Common myeloid progenitor, CD34-positive (primary cell): ENCODE results near the gene TFR2.

Experiments
- CTCF ChIA-PET: fragments of 350-600 bp; sonication (Branson Sonifier 250); formaldehyde crosslinking; loops from one replicate; lab custom pipeline; 2021; ENCODE audit warnings: antibody characterized with exemption; lab: Charles Lee
- POLR2A ChIA-PET: fragments of 350-600 bp; sonication (Branson Sonifier 250); formaldehyde crosslinking; loops from one replicate; lab custom pipeline; 2021; ENCODE audit warnings: antibody characterized with exemption; lab: Charles Lee
- DNase-seq, 3 donors: peaks; one replicate each; pipeline versions ENCODE4 v3.0.0 to v3.0.0-alpha.2; 2013
- H3K27ac ChIP-seq, 2 experiments: 1 replicate in 1 of 2; 2 replicates in 1 of 2; pipeline ENCODE4 v1.7.0; 2013; ENCODE audit warnings: inconsistent platforms in 2 of 2, low read length in 2 of 2, mild to moderate bottlenecking in 2 of 2, low read depth in 1 of 2, moderate library complexity in 1 of 2; ENCODE audit not compliant: severe bottlenecking in 2 of 2, insufficient read depth in 1 of 2, poor library complexity in 1 of 2
- H3K27me3 ChIP-seq, 5 experiments: replicated peaks in 2 of 5; 1 replicate in 3 of 5; 2 replicates in 2 of 5; pipeline versions ENCODE4 v1.6.1 to v1.7.0; 2013; ENCODE audit warnings: low read length in 4 of 5, mild to moderate bottlenecking in 2 of 5, moderate library complexity in 2 of 5, inconsistent platforms in 1 of 5; ENCODE audit not compliant: insufficient read depth in 5 of 5, control insufficient read depth in 4 of 5
- H3K36me3 ChIP-seq, 4 experiments: 1 replicate in 2 of 4; 2 replicates in 2 of 4; pipeline versions ENCODE4 v1.6.1 to v1.7.0; 2013; ENCODE audit warnings: low read length in 3 of 4, control low read depth in 1 of 4, mild to moderate bottlenecking in 1 of 4; ENCODE audit not compliant: control insufficient read depth in 4 of 4, insufficient read depth in 4 of 4
- H3K4me1 ChIP-seq, 4 experiments: 1 replicate in 3 of 4; 2 replicates in 1 of 4; pipeline versions ENCODE4 v1.6.1 to v1.7.1; 2013; ENCODE audit warnings: low read length in 3 of 4, mild to moderate bottlenecking in 3 of 4, control low read depth in 1 of 4, inconsistent platforms in 1 of 4, moderate library complexity in 1 of 4; ENCODE audit not compliant: control insufficient read depth in 4 of 4, insufficient read depth in 4 of 4; ENCODE audit errors: control extremely low read depth in 1 of 4
- H3K4me3 ChIP-seq, 7 experiments: 1 replicate in 4 of 7; 2 replicates in 3 of 7; pipeline versions ENCODE4 v1.5.1 to v1.7.0; 2013; ENCODE audit warnings: mild to moderate bottlenecking in 7 of 7, low read length in 6 of 7, moderate library complexity in 6 of 7, inconsistent platforms in 2 of 7, low read depth in 2 of 7, control low read depth in 1 of 7; ENCODE audit not compliant: insufficient read depth in 4 of 7, control insufficient read depth in 1 of 7; ENCODE audit errors: extremely low read depth in 1 of 7
- H3K9me3 ChIP-seq, 5 experiments: 1 replicate in 4 of 5; 2 replicates in 1 of 5; pipeline versions ENCODE4 v1.6.1 to v1.7.1; 2013; ENCODE audit warnings: low read length in 4 of 5, mild to moderate bottlenecking in 2 of 5, inconsistent platforms in 1 of 5, low read depth in 1 of 5, moderate library complexity in 1 of 5; ENCODE audit not compliant: control insufficient read depth in 4 of 5, insufficient read depth in 2 of 5; ENCODE audit errors: control extremely low read depth in 1 of 5
- WGBS: methylation state at CpG from one replicate; pipeline ENCODE4 v1.1.5; 2013; ENCODE audit not compliant: insufficient coverage; 5-methylcytosine and 5-hydroxymethylcytosine counted together

TFR2 gene

DNA sequence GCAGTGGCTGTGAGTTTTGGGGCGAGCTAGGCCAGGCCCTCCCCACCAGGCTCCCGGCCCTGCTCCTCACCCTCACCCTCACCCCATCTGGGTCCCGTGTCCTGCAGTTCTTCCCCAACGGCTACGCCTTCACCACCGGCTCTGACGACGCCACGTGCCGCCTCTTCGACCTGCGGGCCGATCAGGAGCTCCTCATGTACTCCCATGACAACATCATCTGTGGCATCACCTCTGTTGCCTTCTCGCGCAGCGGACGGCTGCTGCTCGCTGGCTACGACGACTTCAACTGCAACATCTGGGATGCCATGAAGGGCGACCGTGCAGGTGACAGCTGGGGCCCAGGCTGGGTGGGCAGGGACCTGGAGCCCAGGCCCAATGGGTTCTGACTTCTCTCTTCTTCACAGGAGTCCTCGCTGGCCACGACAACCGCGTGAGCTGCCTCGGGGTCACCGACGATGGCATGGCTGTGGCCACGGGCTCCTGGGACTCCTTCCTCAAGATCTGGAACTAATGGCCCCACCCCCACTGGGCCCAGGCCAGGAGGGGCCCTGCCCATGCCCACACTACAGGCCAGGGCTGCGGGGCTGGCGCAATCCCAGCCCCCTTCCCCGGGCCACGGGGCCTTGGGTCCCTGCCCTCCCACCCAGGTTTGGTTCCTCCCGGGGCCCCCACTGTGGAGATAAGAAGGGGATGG lies 37.1 kb upstream of the TFR2 start:
- ChIA-PET CTCF (interaction anchor here (1.0 to 7.6 kb wide), 6 partner anchors 11 to 114 kb away, joined by 3 to 80 read pairs (median 4); partner anchors contain the start of genes FBXO24, GIGYF1 and MOSPD3), POLR2A (interaction anchor here (0.5 to 1.2 kb wide), 2 partner anchors 11 to 116 kb away, joined by 3 read pairs; no protein-coding TSS in a partner anchor)
- no peak for DNase-seq
- no peaks in the 10 kb centered on the region for H3K27me3 ChIP-seq
- H3K4me3 ChIP-seq: no peak overlapping the region
- H3K9me3 ChIP-seq: no peaks in the 10 kb centered on the region
- WGBS: 91% methylated on average over 29 of the region's 35 CpGs
- H3K27ac ChIP-seq: no peak overlapping the region
- H3K36me3 ChIP-seq: peaks cover 0 to 70% (median 52%) of the 10 kb centered on the region in 4 experiments
- H3K4me1 ChIP-seq: peaks cover 0 to 14% (median 10%) of the 10 kb centered on the region in 4 experiments

DNA sequence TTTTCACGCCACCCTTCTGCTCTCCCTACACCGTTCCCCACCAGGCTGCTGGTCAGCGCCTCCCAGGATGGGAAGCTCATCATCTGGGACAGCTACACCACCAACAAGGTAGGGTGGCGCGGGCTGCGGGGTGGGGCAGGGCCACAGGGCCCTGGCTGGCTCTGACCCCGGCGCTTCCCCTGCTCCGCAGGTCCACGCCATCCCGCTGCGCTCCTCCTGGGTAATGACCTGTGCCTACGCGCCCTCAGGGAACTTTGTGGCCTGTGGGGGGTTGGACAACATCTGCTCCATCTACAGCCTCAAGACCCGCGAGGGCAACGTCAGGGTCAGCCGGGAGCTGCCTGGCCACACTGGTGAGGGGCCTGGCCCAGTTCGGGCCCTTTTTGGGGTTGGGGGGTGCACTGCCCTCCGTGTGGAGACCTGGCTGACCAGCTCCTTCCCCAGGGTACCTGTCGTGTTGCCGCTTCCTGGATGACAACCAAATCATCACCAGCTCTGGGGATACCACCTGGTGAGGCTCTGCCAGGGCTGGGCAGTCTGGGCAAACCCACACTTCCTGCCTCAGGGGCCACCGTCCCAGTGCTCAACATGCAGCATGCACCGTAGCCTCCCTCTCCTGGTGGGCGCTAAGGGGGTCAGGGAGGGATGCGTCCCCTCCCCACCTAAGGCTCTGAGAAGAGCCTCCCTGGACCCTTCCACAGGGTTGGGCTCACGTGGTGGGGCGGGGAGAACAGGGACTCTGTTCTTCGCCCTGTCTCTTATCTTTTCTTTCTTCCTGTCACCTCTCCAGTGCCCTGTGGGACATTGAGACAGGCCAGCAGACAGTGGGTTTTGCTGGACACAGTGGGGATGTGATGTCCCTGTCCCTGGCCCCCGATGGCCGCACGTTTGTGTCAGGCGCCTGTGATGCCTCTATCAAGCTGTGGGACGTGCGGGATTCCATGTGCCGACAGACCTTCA lies 36.2 kb upstream of the TFR2 start:
- peaks cover 0 to 61% (median 47%) of the 10 kb centered on the region in 4 experiments for H3K36me3 ChIP-seq
- POLR2A ChIA-PET: interaction anchor here (0.6 kb wide), 1 partner anchor 187 kb away, joined by 4 read pairs; no protein-coding TSS in a partner anchor

DNA sequence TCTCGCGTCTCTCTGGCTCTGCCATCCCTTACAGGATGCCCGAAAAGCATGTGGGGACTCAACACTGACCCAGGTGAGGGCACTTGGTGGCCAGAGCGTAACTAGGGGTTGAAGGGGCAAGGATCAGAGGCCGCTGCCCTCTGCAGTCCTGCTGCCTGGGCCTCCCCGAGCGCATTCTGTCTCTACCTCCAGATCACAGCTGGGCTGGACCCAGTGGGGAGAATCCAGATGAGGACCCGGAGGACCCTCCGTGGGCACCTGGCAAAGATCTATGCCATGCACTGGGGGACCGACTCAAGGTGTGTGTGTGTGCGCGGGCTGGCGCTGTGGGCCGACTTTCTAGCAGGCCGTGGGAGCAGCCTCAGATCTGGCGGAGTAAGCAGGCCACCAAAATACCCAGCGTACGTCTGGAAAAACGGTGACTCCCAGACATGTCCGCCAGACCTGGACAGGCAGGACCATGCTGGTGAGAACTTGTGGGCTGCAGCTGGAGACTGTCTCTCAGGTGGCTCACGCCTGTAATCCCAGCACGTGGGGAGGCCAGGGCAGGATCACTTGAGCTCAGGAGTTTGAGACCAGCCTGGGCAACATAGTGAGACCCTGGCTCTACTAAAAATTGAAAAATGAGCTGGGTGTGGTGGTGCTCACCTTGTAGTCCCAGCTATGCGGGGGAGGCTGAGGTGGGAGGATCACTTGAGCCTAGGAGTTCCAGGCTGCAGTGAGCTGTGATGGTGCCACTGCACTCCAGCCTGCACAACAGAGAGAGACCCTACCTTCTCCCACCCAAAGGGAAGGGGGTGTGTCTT lies 35.4 kb upstream of the TFR2 start:
- H3K4me3 ChIP-seq: peak overlapping the region in 2 of 7 experiments; percentile 39 to 96
- ChIA-PET POLR2A (interaction anchor here (1.5 kb wide), 1 partner anchor 64 kb away, joined by 4 read pairs; the partner anchor contains the start of gene MOSPD3), CTCF (interaction anchor here (0.9 to 7.6 kb wide), 7 partner anchors 13 to 90 kb away, joined by 3 to 80 read pairs (median 4); partner anchors contain the start of genes FBXO24, GIGYF1, LRCH4 and MOSPD3)
- no peaks in the 10 kb centered on the region for H3K27me3 ChIP-seq
- no peak for DNase-seq
- peak overlapping the region in 1 of 2 experiments; percentile 79 for H3K27ac ChIP-seq
- 94% methylated on average over 22 of the region's 23 CpGs for WGBS
- no peaks in the 10 kb centered on the region for H3K9me3 ChIP-seq
- peaks cover 0 to 19% (median 13%) of the 10 kb centered on the region in 4 experiments for H3K4me1 ChIP-seq
- peaks cover 0 to 53% (median 39%) of the 10 kb centered on the region in 4 experiments for H3K36me3 ChIP-seq

More for the DNA sequence above, 36.2 kb upstream of the TFR2 start:
- Histone ChIP-seq H3K27ac (peak overlapping the region in 1 of 2 experiments; percentile 5), H3K4me3 (no peak overlapping the region), H3K4me1 (peaks cover 0 to 18% (median 13%) of the 10 kb centered on the region in 4 experiments), H3K9me3 (no peaks in the 10 kb centered on the region), H3K27me3 (no peaks in the 10 kb centered on the region)
- CTCF ChIA-PET: interaction anchor here (0.9 to 7.6 kb wide), 9 partner anchors 12 to 113 kb away, joined by 3 to 80 read pairs (median 4); partner anchors contain the start of genes FBXO24, GIGYF1 and MOSPD3
- 92% methylated on average over 30 of the region's 36 CpGs for WGBS
- DNase-seq: no peak

GRCh38 chr7:100675581-100676350 lies 34.4 kb upstream of the TFR2 start:
- DNase-seq: peak; percentile 76 to 85 (median 79)
- Histone ChIP-seq H3K27me3 (no peaks in the 10 kb centered on the region), H3K4me1 (peaks cover 0 to 19% (median 13%) of the 10 kb centered on the region in 4 experiments), H3K36me3 (peaks cover 0 to 43% (median 35%) of the 10 kb centered on the region in 4 experiments), H3K9me3 (no peaks in the 10 kb centered on the region), H3K4me3 (peak overlapping the region; percentile 32 to 96 (median 89)), H3K27ac (peak overlapping the region in 1 of 2 experiments; percentile 79)
- POLR2A ChIA-PET: interaction anchor here (0.5 to 1.5 kb wide), 2 partner anchors 19 to 63 kb away, joined by 3 to 4 read pairs; partner anchors contain the start of gene MOSPD3
- 0% methylated on average over 13 of the region's 59 CpGs for WGBS
- CTCF ChIA-PET: interaction anchor here (0.7 to 7.6 kb wide), 5 partner anchors 14 to 206 kb away, joined by 3 to 80 read pairs (median 3); partner anchors contain the start of genes FBXO24, GIGYF1, LRCH4 and MOSPD3

DNA sequence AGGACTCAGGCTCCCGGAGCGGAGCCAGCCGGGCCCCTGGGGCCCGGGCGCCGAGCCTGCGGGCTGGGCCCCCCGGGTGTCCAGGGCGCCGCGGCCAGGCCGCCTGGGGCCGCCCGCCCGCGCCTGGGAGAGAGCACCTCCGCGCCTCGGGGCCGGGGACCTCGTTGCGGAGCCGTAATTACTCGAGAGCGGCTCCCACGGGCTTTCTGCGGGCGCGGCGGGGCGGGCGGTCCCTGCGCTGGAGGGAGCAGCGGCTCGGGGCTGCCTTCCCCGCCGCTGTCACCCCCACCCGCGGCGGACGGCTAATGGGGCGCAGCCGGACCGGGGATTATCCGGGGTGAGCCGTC lies 33.7 kb upstream of the TFR2 start:
- ChIA-PET CTCF (interaction anchor here (1.1 to 7.6 kb wide), 2 partner anchors 15 to 205 kb away, joined by 3 to 80 read pairs; partner anchors contain the start of gene GIGYF1), POLR2A (interaction anchor here (1.0 to 1.5 kb wide), 2 partner anchors 8 to 63 kb away, joined by 3 to 4 read pairs; partner anchors contain the start of gene MOSPD3)
- H3K4me1 ChIP-seq: peaks cover 0 to 19% (median 13%) of the 10 kb centered on the region in 4 experiments
- peaks cover 0 to 38% (median 30%) of the 10 kb centered on the region in 4 experiments for H3K36me3 ChIP-seq
- peak overlapping the region in 1 of 2 experiments; percentile 95 for H3K27ac ChIP-seq
- peak overlapping the region; percentile 65 to 96 (median 89) for H3K4me3 ChIP-seq
- no peak for DNase-seq
- H3K9me3 ChIP-seq: no peaks in the 10 kb centered on the region
- no peaks in the 10 kb centered on the region for H3K27me3 ChIP-seq
- WGBS: 0% methylated on average over 41 of the region's 46 CpGs
